Skeletal muscle satellite cell (primary cell): Measurements from ENCODE around the gene FDXR.

Experiments
- H3K27me3 ChIP-seq: 2 replicates; pipeline ENCODE4 v1.7.0; 2013; ENCODE audit warnings: low read length; ENCODE audit not compliant: control insufficient read depth, insufficient read depth
- H3K36me3 ChIP-seq: 2 replicates; pipeline ENCODE4 v1.7.0; 2013; ENCODE audit warnings: mild to moderate bottlenecking, control low read depth, low read length; ENCODE audit not compliant: insufficient read depth
- H3K4me1 ChIP-seq: 2 replicates; pipeline ENCODE4 v1.7.0; 2013; ENCODE audit warnings: low read length; ENCODE audit not compliant: control insufficient read depth, insufficient read depth
- H3K4me2 ChIP-seq: 2 replicates; pipeline ENCODE4 v1.7.0; 2013; ENCODE audit warnings: mild to moderate bottlenecking, low read length
- H3K4me3 ChIP-seq: 2 replicates; pipeline ENCODE4 v1.7.0; 2013; ENCODE audit warnings: low read length
- H3K9ac ChIP-seq: 2 replicates; pipeline ENCODE4 v1.7.0; 2013; ENCODE audit warnings: mild to moderate bottlenecking, low read depth, low read length, moderate library complexity
- H3K9me3 ChIP-seq: replicated peaks from 2 replicates; pipeline ENCODE4 v1.7.0; 2013; ENCODE audit warnings: mild to moderate bottlenecking, control low read depth, low read length

FDXR gene

GRCh38 chr17:74851612-74852236, 21.1 kb downstream of the FDXR start:
- H3K4me1 ChIP-seq = no peaks in the 10 kb centered on the region
- H3K4me3 ChIP-seq = no peak overlapping the region
- H3K27me3 ChIP-seq = peaks cover 58% of the 10 kb centered on the region
- H3K36me3 ChIP-seq = no peaks in the 10 kb centered on the region
- H3K9me3 ChIP-seq = no peaks in the 10 kb centered on the region
- H3K9ac ChIP-seq = no peak overlapping the region
- no peak overlapping the region for H3K4me2 ChIP-seq

DNA sequence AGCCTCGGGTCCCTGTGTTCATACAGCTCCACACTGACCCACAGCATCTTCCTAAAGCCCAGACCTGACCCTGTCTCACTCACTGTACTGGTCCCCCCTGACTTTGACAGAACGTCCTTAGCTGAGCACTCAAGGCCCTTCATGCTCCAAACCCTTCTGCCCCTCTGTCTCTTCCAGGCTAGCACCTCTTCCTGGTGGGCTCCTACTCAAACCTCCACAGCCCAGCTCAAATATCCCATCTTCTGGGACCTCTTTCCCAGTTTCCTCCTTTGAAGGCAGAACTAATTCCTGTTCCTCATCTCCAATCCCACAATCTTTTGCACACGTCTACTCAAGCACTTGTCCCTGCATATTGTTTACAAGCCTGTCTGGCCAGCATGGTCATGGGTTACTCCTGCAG, 21.9 kb downstream of the FDXR start:
- no peak overlapping the region for H3K4me3 ChIP-seq

GRCh38 chr17:74850310-74850709, 22.5 kb downstream of the FDXR start:
- peaks cover 52% of the 10 kb centered on the region for H3K27me3 ChIP-seq
- H3K4me1 ChIP-seq = no peaks in the 10 kb centered on the region
- no peaks in the 10 kb centered on the region for H3K36me3 ChIP-seq
- no peaks in the 10 kb centered on the region for H3K9me3 ChIP-seq
- H3K4me3 ChIP-seq = no peak overlapping the region
- no peak overlapping the region for H3K4me2 ChIP-seq
- H3K9ac ChIP-seq = no peak overlapping the region

More for the DNA sequence above, 21.9 kb downstream of the FDXR start:
- no peaks in the 10 kb centered on the region for H3K36me3 ChIP-seq
- no peak overlapping the region for H3K4me2 ChIP-seq
- no peak overlapping the region for H3K9ac ChIP-seq
- no peaks in the 10 kb centered on the region for H3K9me3 ChIP-seq
- H3K4me1 ChIP-seq = no peaks in the 10 kb centered on the region
- peaks cover 58% of the 10 kb centered on the region for H3K27me3 ChIP-seq

GRCh38 chr17:74848656-74849399, 24.0 kb downstream of the FDXR start:
- H3K9me3 ChIP-seq = no peaks in the 10 kb centered on the region
- H3K27me3 ChIP-seq = peaks cover 37% of the 10 kb centered on the region
- H3K4me3 ChIP-seq = no peak overlapping the region
- H3K4me2 ChIP-seq = no peak overlapping the region
- H3K36me3 ChIP-seq = no peaks in the 10 kb centered on the region
- no peak overlapping the region for H3K9ac ChIP-seq
- H3K4me1 ChIP-seq = no peaks in the 10 kb centered on the region

DNA sequence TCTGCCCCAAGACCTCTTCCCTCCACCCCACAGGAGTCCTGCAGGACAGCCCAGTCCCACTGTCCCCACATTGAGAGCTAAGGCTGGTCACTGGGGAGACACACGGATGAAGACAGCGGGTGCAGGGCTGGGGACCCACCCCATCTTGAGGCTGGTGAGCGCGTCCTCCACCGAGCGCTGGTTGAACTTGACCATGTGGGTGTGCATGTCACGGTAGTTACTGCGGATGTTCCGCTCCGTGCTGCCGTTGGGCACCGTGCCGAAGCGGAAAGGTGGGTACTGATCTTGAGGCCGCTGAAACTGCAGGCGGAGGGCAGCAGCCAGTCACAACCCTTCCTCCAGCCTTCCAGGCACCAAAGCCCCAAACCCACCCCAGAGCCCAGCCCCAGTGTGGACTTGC, 26.2 kb downstream of the FDXR start:
- H3K36me3 ChIP-seq = no peaks in the 10 kb centered on the region
- no peak overlapping the region for H3K4me2 ChIP-seq
- H3K4me3 ChIP-seq = no peak overlapping the region
- H3K9me3 ChIP-seq = no peaks in the 10 kb centered on the region
- H3K4me1 ChIP-seq = peaks cover 7% of the 10 kb centered on the region
- peaks cover 17% of the 10 kb centered on the region for H3K27me3 ChIP-seq
- no peak overlapping the region for H3K9ac ChIP-seq

DNA sequence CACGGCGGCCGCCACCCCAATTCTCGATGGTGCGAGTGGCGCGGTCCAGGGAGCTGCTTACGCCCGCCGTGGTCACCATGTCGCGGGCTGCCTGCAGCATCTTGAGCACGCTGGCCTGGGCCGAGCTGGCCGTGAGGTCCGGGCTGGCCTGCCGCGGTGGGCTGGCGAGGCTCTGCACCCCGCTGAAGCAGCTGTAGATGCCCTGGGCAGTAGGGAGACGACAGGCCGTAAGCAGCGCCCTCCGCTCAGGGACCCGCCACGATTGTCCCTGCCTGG, 29.5 kb downstream of the FDXR start:
- Histone ChIP-seq H3K36me3 (no peaks in the 10 kb centered on the region), H3K9me3 (no peaks in the 10 kb centered on the region), H3K4me1 (peaks cover 15% of the 10 kb centered on the region), H3K27me3 (peaks cover 5% of the 10 kb centered on the region), H3K4me3 (no peak overlapping the region), H3K9ac (no peak overlapping the region), H3K4me2 (peak overlapping the region; percentile 92)

GRCh38 chr17:74842599-74843351, 30.0 kb downstream of the FDXR start:
- no peaks in the 10 kb centered on the region for H3K36me3 ChIP-seq
- peaks cover 5% of the 10 kb centered on the region for H3K27me3 ChIP-seq
- H3K4me2 ChIP-seq = peak overlapping the region; percentile 92
- H3K4me1 ChIP-seq = peaks cover 15% of the 10 kb centered on the region
- H3K4me3 ChIP-seq = peak overlapping the region; percentile 75
- H3K9ac ChIP-seq = peak overlapping the region; percentile 56
- H3K9me3 ChIP-seq = no peaks in the 10 kb centered on the region

- Histone ChIP-seq H3K4me1 (peaks cover 15% of the 10 kb centered on the region), H3K27me3 (peaks cover 5% of the 10 kb centered on the region), H3K9ac (peak overlapping the region; percentile 56), H3K9me3 (no peaks in the 10 kb centered on the region), H3K4me3 (peak overlapping the region; percentile 75), H3K36me3 (no peaks in the 10 kb centered on the region), H3K4me2 (peak overlapping the region; percentile 92)
These were observed 30.6 kb downstream of the FDXR start for GRCh38 chr17:74842146-74842598.

- Histone ChIP-seq H3K9ac (no peak overlapping the region), H3K9me3 (no peaks in the 10 kb centered on the region), H3K36me3 (peaks cover 8% of the 10 kb centered on the region), H3K4me3 (no peak overlapping the region), H3K4me1 (peaks cover 15% of the 10 kb centered on the region), H3K27me3 (no peaks in the 10 kb centered on the region), H3K4me2 (no peak overlapping the region)
These were observed 31.7 kb downstream of the FDXR start for GRCh38 chr17:74840989-74841666.

GRCh38 chr17:74839990-74840852, 32.6 kb downstream of the FDXR start:
- no peaks in the 10 kb centered on the region for H3K9me3 ChIP-seq
- no peak overlapping the region for H3K9ac ChIP-seq
- no peak overlapping the region for H3K4me2 ChIP-seq
- H3K27me3 ChIP-seq = no peaks in the 10 kb centered on the region
- H3K4me1 ChIP-seq = peaks cover 15% of the 10 kb centered on the region
- no peak overlapping the region for H3K4me3 ChIP-seq
- H3K36me3 ChIP-seq = peaks cover 12% of the 10 kb centered on the region
